Testis (tissue), 2 donors: ENCODE data around the gene KRT13.

Source experiments
- POLR2A ChIP-seq: fragments of 450-650 bp; IDR thresholded peaks from one replicate; pipeline ENCODE4 v1.6.1; 2017; ENCODE audit warnings: antibody characterized with exemption, mild to moderate bottlenecking, moderate library complexity
- TF ChIP-seq, protein P1 (sequence below), 3 experiments: fragments of 450-650 bp in 2 of 3; fragments of 200-600 bp in 1 of 3; sonication (generic) in 1 of 3; IDR thresholded peaks; one replicate each; pipeline ENCODE4 v1.5.1; 2016 to 2019; ENCODE audit warnings: antibody characterized with exemption in 3 of 3, mild to moderate bottlenecking in 2 of 3, moderate library complexity in 1 of 3

DNA sequence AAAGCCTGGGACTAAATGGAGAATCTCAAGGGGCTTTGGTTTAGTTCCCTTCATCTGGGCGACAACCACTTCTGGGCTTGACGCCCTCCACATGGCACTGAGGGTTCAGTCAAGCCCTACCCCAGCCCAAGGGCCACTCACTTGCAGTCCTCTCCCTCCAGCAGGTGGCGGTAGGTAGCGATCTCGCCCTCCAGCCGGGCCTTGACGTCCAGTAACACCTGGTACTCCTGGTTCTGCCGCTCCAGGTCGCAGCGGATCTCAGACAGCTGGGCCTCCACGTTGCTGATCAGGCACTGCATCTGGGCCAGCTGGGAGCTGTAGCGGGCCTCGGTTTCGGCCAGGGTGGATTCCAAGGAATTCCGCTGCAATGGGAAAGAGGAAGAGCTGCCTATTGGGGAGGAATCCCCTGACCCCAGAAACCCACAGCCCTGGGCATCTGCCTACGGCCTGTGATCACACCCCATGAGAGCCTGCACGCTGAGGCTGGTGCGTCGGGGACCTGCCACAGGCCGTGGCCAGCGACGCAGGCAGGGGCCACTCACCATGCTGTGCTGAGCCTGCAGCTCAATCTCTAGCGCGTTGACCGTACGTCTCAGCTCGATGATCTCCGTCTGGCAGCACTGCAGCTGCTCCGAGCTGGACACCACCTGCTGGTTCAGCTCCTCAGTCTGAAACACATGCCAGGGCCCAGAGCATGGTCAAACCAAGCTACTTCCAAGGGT, 18.4 kb downstream of the KRT13 start:
- TF ChIP-seq, protein P1, sequence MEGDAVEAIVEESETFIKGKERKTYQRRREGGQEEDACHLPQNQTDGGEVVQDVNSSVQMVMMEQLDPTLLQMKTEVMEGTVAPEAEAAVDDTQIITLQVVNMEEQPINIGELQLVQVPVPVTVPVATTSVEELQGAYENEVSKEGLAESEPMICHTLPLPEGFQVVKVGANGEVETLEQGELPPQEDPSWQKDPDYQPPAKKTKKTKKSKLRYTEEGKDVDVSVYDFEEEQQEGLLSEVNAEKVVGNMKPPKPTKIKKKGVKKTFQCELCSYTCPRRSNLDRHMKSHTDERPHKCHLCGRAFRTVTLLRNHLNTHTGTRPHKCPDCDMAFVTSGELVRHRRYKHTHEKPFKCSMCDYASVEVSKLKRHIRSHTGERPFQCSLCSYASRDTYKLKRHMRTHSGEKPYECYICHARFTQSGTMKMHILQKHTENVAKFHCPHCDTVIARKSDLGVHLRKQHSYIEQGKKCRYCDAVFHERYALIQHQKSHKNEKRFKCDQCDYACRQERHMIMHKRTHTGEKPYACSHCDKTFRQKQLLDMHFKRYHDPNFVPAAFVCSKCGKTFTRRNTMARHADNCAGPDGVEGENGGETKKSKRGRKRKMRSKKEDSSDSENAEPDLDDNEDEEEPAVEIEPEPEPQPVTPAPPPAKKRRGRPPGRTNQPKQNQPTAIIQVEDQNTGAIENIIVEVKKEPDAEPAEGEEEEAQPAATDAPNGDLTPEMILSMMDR (IDR thresholded peaks at IDR 0.05) = peak in 1 of 3 experiments; percentile 17
- no peak for TF ChIP-seq POLR2A
